GM10248 (cell line): Measurements from ENCODE around the gene ADH7.
"Not testable (repeated sequence)": the region's sequence is repeated elsewhere in the genome, so short reads cannot be mapped to it uniquely, and the experiment has no call there.

ENCODE experiments used
- CTCF ChIA-PET: fragments of 300-600 bp; sonication (Branson Sonifier 250); formaldehyde crosslinking; extraction: SDS; loops from one replicate; lab custom pipeline; 2021; ENCODE audit warnings: antibody characterized with exemption; lab: Yijun Ruan, JAX
- POLR2A ChIA-PET: fragments of 350-650 bp; sonication (Branson Sonifier 250); formaldehyde crosslinking; extraction: SDS; loops from one replicate; lab custom pipeline; 2020; ENCODE audit warnings: antibody characterized with exemption; lab: Yijun Ruan, JAX
- DNase-seq: peaks from one replicate; pipeline ENCODE4 v3.0.0; 2012; ENCODE audit errors: extremely low spot score
- CTCF ChIP-seq: IDR thresholded peaks from 2 replicates; pipeline ENCODE4 v1.5.1; 2012; ENCODE audit warnings: mild to moderate bottlenecking, low read depth; ENCODE audit errors: extremely low read depth, missing control alignments, control extremely low read depth

Gene ADH7

GRCh38 chr4:99379571-99379970, 55.6 kb downstream of the ADH7 start:
- CTCF ChIA-PET = interaction anchor here (1.0 to 1.8 kb wide), 5 partner anchors 8 to 49 kb away, joined by 3 to 5 read pairs (median 3); no protein-coding TSS in a partner anchor
- DNase-seq = no peak
- POLR2A ChIA-PET = no interaction called here
- TF ChIP-seq CTCF = no peak

- DNase-seq = no peak
- no peak for TF ChIP-seq CTCF
- ChIA-PET POLR2A (no interaction called here), CTCF (interaction anchor here (1.0 to 1.8 kb wide), 3 partner anchors 9 to 39 kb away, joined by 3 to 5 read pairs (median 3); no protein-coding TSS in a partner anchor)
These were observed 56.3 kb downstream of the ADH7 start for GRCh38 chr4:99378876-99379275.

GRCh38 chr4:99377341-99377740, 57.8 kb downstream of the ADH7 start:
- DNase-seq, POLR2A ChIA-PET: not testable (repeated sequence)
- TF ChIP-seq CTCF = peak; percentile 5
- CTCF ChIA-PET = interaction anchor here (0.8 kb wide), 1 partner anchor 24 kb away, joined by 3 read pairs; no protein-coding TSS in a partner anchor

- CTCF ChIA-PET, POLR2A ChIA-PET, DNase-seq: not testable (repeated sequence)
These were observed 62.7 kb downstream of the ADH7 start for GRCh38 chr4:99372464-99372863.

- POLR2A ChIA-PET, CTCF ChIA-PET, DNase-seq: not testable (repeated sequence)
These were observed 67.3 kb downstream of the ADH7 start for GRCh38 chr4:99367817-99368216.

GRCh38 chr4:99366491-99366890, 68.7 kb downstream of the ADH7 start:
- POLR2A ChIA-PET = no interaction called here
- TF ChIP-seq CTCF = no peak
- CTCF ChIA-PET = no interaction called here
- DNase-seq = no peak

- CTCF ChIA-PET = no interaction called here
- TF ChIP-seq CTCF = no peak
- POLR2A ChIA-PET = no interaction called here
These were observed 72.4 kb downstream of the ADH7 start for GRCh38 chr4:99362768-99363167.

More at GRCh38 chr4:99362768-99363167, 72.4 kb downstream of the ADH7 start:
- no peak for DNase-seq
